Stimulated activated CD4-positive, alpha-beta T cell treated with anti-CD3 and anti-CD28 coated beads, Interleukin-4, amount 100 ng/mL, for 4 hours (primary cell): ENCODE results near the gene SLC24A5.

Experiments used
- DNase-seq, 2 experiments: peaks; one replicate each; pipeline ENCODE4 v3.0.0-alpha.2; 2020

Gene SLC24A5

GRCh38 chr15:48191574-48192225 lies 70.9 kb downstream of the SLC24A5 start, which contains the start of gene CTXN2:
Gene CTXN2, plus strand, starts transcription at chr15:48191665. Its CDS starts 9,636 bp downstream, at chr15:48201301.
- no peak for DNase-seq
